Fibroblast of lung (primary cell): ENCODE data around the gene LRRN4. TPM values are rescaled to one million over a fixed set of nuclear protein-coding genes. Genes with fewer than 3 reads are reported as not detected.

Experiments
- DNase-seq, 2 donors: peaks; one replicate each; pipeline versions ENCODE4 v3.0.0 to v3.0.0-alpha.2; 2010; ENCODE audit warnings: low read depth in 2 of 2
- H2AFZ ChIP-seq: 2 replicates; pipeline ENCODE4 v1.5.1; 2012; ENCODE audit warnings: low read length, control low read depth, inconsistent platforms
- H3K27ac ChIP-seq: 2 replicates; pipeline ENCODE4 v1.5.1; 2011; ENCODE audit warnings: low read length, control low read depth; ENCODE audit not compliant: insufficient read depth
- H3K27me3 ChIP-seq: 2 replicates; pipeline ENCODE4 v1.5.1; 2011; ENCODE audit warnings: mild to moderate bottlenecking, low read length; ENCODE audit not compliant: control insufficient read depth, insufficient read depth
- H3K36me3 ChIP-seq: 2 replicates; pipeline ENCODE4 v1.5.1; 2011; ENCODE audit warnings: low read length; ENCODE audit not compliant: control insufficient read depth, insufficient read depth
- H3K4me1 ChIP-seq: 2 replicates; pipeline ENCODE4 v1.5.1; 2011; ENCODE audit warnings: low read length; ENCODE audit not compliant: control insufficient read depth, insufficient read depth; ENCODE audit errors: extremely low read depth
- H3K4me2 ChIP-seq: 2 replicates; pipeline ENCODE4 v1.5.1; 2011; ENCODE audit warnings: low read length, control low read depth; ENCODE audit not compliant: insufficient read depth; ENCODE audit errors: extremely low read depth
- H3K4me3 ChIP-seq, 4 experiments: fragments of 200-600 bp in 1 of 4; sonication (generic) in 1 of 4; replicated peaks in 1 of 4; 2 replicates each; pipeline ENCODE4 v1.5.1; 2011 to 2016; ENCODE audit warnings: low read length in 4 of 4, low read depth in 3 of 4, mild to moderate bottlenecking in 3 of 4, control low read depth in 2 of 4, inconsistent platforms in 1 of 4, mixed read lengths in 1 of 4; ENCODE audit not compliant: insufficient read depth in 1 of 4; ENCODE audit errors: control extremely low read depth in 1 of 4
- H3K79me2 ChIP-seq: 2 replicates; pipeline ENCODE4 v1.5.1; 2012; ENCODE audit warnings: mild to moderate bottlenecking, low read length, inconsistent platforms; ENCODE audit not compliant: control insufficient read depth, insufficient read depth
- H3K9ac ChIP-seq: 2 replicates; pipeline ENCODE4 v1.5.1; 2011; ENCODE audit warnings: mild to moderate bottlenecking, low read length, control low read depth; ENCODE audit not compliant: insufficient read depth
- H3K9me3 ChIP-seq: 2 replicates; pipeline ENCODE4 v1.5.1; 2012; ENCODE audit warnings: low read depth, low read length; ENCODE audit not compliant: control insufficient read depth, insufficient read depth
- H4K20me1 ChIP-seq: 2 replicates; pipeline ENCODE4 v1.5.1; 2011; ENCODE audit warnings: low read length; ENCODE audit not compliant: control insufficient read depth, insufficient read depth; ENCODE audit errors: extremely low read depth
- EZH2 ChIP-seq: IDR thresholded peaks from 2 replicates; pipeline ENCODE4 v1.5.1; 2012; ENCODE audit warnings: low read length, control low read depth, mild to moderate bottlenecking; ENCODE audit errors: missing control alignments
- polyA plus RNA-seq, 2 donors: library from polyadenylated mRNA; depleted of rRNA in 1 of 2; stranded (reverse) in 1 of 2; unstranded in 1 of 2; fragments of >200 nt; gene quantifications; 2 replicates each; pipeline ENCODE4 v1.2.1, GENCODE V29; 2011 to 2012; ENCODE audit warnings: missing spikeins in 1 of 2
- total RNA-seq: library from RNA; depleted of rRNA; stranded (reverse); fragments of >200 nt; gene quantifications from 2 replicates; pipeline ENCODE4 v1.2.1, GENCODE V29; 2014
- TF ChIP-seq, protein P1 (sequence below), 2 donors: IDR thresholded peaks in 1 of 2; conservative IDR thresholded peaks in 1 of 2; 1 replicate in 1 of 2; 2 replicates in 1 of 2; pipeline ENCODE4 v1.5.1; 2011 to 2012; ENCODE audit warnings: low read length in 2 of 2, control low read depth in 1 of 2, inconsistent platforms in 1 of 2, low read depth in 1 of 2, mild to moderate bottlenecking in 1 of 2

LRRN4 gene
- total and polyA plus RNA-seq, 2 donors (not counting 1 experiment from before 2014, with no cell fraction given): under 0.01 TPM; not detected in 1

DNA sequence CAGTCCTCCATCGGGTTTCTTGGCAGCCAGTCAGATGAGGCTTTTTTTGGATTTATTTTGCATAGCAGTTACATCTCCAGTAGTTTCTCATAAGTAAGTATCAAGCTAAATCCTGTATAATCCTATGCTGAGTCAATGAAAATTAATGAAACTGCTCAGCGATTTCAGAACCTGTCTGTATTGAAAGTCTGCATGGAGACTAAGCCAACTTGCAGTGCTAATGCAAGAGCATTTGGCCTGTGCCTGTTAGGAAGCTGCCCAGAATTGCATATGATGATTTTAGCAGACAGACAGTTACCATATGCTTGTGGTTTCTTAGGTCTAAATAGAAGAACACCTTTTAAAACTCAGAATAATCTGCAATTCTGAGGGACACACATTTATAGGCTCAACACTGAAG is 25.2 kb upstream of the LRRN4 start:
- no peak overlapping the region for H2AFZ ChIP-seq
- H3K36me3 ChIP-seq: no peaks in the 10 kb centered on the region
- no peak overlapping the region for H3K9ac ChIP-seq
- H3K9me3 ChIP-seq: no peaks in the 10 kb centered on the region
- H3K4me2 ChIP-seq: no peak overlapping the region
- peak in 1 of 2 donors; percentile 41 for DNase-seq
- H4K20me1 ChIP-seq: no peaks in the 10 kb centered on the region
- TF ChIP-seq EZH2: no peak
- TF ChIP-seq, protein P1, sequence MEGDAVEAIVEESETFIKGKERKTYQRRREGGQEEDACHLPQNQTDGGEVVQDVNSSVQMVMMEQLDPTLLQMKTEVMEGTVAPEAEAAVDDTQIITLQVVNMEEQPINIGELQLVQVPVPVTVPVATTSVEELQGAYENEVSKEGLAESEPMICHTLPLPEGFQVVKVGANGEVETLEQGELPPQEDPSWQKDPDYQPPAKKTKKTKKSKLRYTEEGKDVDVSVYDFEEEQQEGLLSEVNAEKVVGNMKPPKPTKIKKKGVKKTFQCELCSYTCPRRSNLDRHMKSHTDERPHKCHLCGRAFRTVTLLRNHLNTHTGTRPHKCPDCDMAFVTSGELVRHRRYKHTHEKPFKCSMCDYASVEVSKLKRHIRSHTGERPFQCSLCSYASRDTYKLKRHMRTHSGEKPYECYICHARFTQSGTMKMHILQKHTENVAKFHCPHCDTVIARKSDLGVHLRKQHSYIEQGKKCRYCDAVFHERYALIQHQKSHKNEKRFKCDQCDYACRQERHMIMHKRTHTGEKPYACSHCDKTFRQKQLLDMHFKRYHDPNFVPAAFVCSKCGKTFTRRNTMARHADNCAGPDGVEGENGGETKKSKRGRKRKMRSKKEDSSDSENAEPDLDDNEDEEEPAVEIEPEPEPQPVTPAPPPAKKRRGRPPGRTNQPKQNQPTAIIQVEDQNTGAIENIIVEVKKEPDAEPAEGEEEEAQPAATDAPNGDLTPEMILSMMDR (conservative IDR thresholded peaks at IDR 0.05 in 1 of 2, IDR thresholded peaks at IDR 0.05 in 1 of 2; ENCODE audit: low read depth in 1 of 2, low read length in 2 of 2): no peak
- H3K27me3 ChIP-seq: no peaks in the 10 kb centered on the region
- H3K4me1 ChIP-seq: no peaks in the 10 kb centered on the region
- no peak overlapping the region for H3K27ac ChIP-seq
- no peak overlapping the region for H3K4me3 ChIP-seq
- no peaks in the 10 kb centered on the region for H3K79me2 ChIP-seq

DNA sequence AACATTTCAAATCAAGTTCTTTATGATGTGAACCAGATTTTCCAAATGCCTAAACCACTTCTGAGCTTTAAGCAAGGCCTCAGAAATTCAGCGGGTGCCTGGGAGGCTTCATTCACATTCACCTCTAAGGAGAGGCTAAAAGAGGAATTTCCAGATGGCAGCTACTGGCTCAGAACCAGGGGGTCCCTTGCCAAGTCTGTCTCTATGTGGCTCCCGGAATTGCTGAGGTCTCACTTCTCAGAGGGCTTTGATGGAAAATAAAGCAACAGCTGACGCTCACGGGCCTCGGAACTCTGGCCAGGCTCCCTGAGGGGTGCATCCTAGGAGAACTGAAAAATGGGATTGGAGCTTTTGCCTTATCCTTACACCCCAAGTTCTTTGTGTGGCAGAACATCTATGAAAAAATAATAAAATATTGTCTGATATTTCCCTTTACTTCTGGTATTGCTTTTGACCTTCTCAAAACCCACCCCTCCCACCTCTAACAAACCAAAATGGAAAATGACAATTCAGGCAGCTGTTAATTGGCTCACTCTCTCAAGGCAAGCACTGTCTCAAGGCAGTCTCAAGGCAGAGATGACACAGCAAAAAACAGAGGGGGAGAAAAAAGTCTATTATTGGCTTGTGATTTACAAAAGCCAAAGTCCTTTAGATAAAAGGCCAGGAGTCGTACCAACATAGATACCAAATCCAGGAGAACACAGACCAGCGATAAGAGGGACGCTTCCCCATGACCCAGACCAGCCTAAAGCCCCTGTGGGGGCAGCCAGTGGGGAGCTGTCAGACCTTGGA is 21.8 kb upstream of the LRRN4 start:
- H3K9me3 ChIP-seq: no peaks in the 10 kb centered on the region
- no peaks in the 10 kb centered on the region for H3K79me2 ChIP-seq
- peak; percentile 10 to 52 for DNase-seq
- H3K9ac ChIP-seq: no peak overlapping the region
- TF ChIP-seq, protein P1 (conservative IDR thresholded peaks at IDR 0.05 in 1 of 2, IDR thresholded peaks at IDR 0.05 in 1 of 2; ENCODE audit: low read depth in 1 of 2, low read length in 2 of 2): no peak
- TF ChIP-seq EZH2: no peak
- H3K27ac ChIP-seq: no peak overlapping the region
- H3K4me2 ChIP-seq: no peak overlapping the region
- H2AFZ ChIP-seq: no peak overlapping the region
- no peak overlapping the region for H3K4me3 ChIP-seq
- H4K20me1 ChIP-seq: no peaks in the 10 kb centered on the region
- no peaks in the 10 kb centered on the region for H3K36me3 ChIP-seq
- no peaks in the 10 kb centered on the region for H3K4me1 ChIP-seq
- H3K27me3 ChIP-seq: no peaks in the 10 kb centered on the region

DNA sequence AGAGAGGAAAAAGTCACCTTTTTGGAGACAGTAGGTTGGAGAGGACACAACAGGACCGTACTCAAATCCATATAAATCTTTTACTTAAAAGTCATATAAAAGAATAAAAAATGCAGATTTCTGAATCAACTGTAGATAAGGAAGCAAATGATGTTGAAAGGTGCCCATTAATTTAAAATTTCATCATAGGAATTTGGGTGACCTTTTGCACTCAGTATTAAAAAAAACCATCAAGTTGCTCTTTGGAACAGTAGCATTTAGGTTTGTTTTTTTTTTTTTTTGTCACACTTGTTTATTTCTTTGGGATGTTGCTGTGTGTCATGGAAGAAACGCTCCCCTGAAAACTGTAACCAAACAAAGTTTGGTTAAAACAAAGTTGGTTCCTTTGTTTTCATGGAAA is 20.9 kb upstream of the LRRN4 start:
- Histone ChIP-seq H3K9ac (no peak overlapping the region), H3K4me3 (no peak overlapping the region), H3K4me2 (no peak overlapping the region), H3K9me3 (no peaks in the 10 kb centered on the region), H3K36me3 (no peaks in the 10 kb centered on the region), H3K27ac (no peak overlapping the region), H3K4me1 (no peaks in the 10 kb centered on the region), H4K20me1 (no peaks in the 10 kb centered on the region), H3K27me3 (no peaks in the 10 kb centered on the region), H3K79me2 (no peaks in the 10 kb centered on the region), H2AFZ (no peak overlapping the region)
- no peak for DNase-seq
- TF ChIP-seq, protein P1 (conservative IDR thresholded peaks at IDR 0.05 in 1 of 2, IDR thresholded peaks at IDR 0.05 in 1 of 2; ENCODE audit: low read depth in 1 of 2, low read length in 2 of 2): no peak
- no peak for TF ChIP-seq EZH2
